Thoracic aorta (tissue), 2 donors: ENCODE measurements around the gene ZPBP. TPM values are rescaled to one million over a fixed set of nuclear protein-coding genes. Genes with fewer than 3 reads are reported as not detected.
"Not testable (repeated sequence)": the region's sequence is repeated elsewhere in the genome, so short reads cannot be mapped to it uniquely, and the experiment has no call there.

Experiments used
- ATAC-seq: fragments of 150-250 bp; one replicate; pipeline ENCODE4 v1.8.0; 2017; ENCODE audit warnings: low read depth; ENCODE audit not compliant: insufficient number of reproducible peaks, low FRiP score
- DNase-seq: peaks from one replicate; pipeline ENCODE4 v3.0.0-alpha.2; 2020; ENCODE audit warnings: low spot score
- H3K27ac ChIP-seq, 2 donors: fragments of 200-600 bp; sonication (generic); 1 replicate in 1 of 2; 2 replicates in 1 of 2; pipeline ENCODE4 v1.5.1; 2016; ENCODE audit warnings: mild to moderate bottlenecking in 2 of 2, moderate library complexity in 2 of 2
- H3K27me3 ChIP-seq: fragments of 200-600 bp; sonication (generic); replicated peaks from 2 replicates; pipeline ENCODE4 v1.6.0; 2016; ENCODE audit warnings: mild to moderate bottlenecking; ENCODE audit not compliant: insufficient read depth
- H3K36me3 ChIP-seq: fragments of 200-600 bp; sonication (generic); one replicate; pipeline ENCODE4 v1.5.1; 2016
- H3K4me1 ChIP-seq, 2 donors: fragments of 200-600 bp; sonication (generic); 1 replicate in 1 of 2; 2 replicates in 1 of 2; pipeline versions ENCODE4 v1.5.1 to v1.6.0; 2016; ENCODE audit warnings: low read depth in 2 of 2, mild to moderate bottlenecking in 1 of 2; ENCODE audit not compliant: control insufficient read depth in 1 of 2
- H3K4me3 ChIP-seq: fragments of 200-600 bp; sonication (generic); 2 replicates; pipeline ENCODE4 v1.5.1; 2016; ENCODE audit warnings: mild to moderate bottlenecking
- H3K9me3 ChIP-seq: fragments of 200-600 bp; sonication (generic); 2 replicates; pipeline ENCODE4 v1.5.1; 2016
- total RNA-seq, 2 donors: library from RNA; depleted of rRNA; stranded (reverse); fragments of >200 nt; gene quantifications; one replicate each; pipeline versions ENCODE4 v1.1.0 to v1.2.3, GENCODE V29; 2016
- TF ChIP-seq, protein P1 (sequence below): fragments of 200-600 bp; sonication (generic); IDR thresholded peaks from one replicate; pipeline ENCODE4 v1.5.1; 2019; ENCODE audit warnings: antibody characterized with exemption

ZPBP gene
- total RNA-seq, 2 donors from 2014 or later, result not detected

DNA sequence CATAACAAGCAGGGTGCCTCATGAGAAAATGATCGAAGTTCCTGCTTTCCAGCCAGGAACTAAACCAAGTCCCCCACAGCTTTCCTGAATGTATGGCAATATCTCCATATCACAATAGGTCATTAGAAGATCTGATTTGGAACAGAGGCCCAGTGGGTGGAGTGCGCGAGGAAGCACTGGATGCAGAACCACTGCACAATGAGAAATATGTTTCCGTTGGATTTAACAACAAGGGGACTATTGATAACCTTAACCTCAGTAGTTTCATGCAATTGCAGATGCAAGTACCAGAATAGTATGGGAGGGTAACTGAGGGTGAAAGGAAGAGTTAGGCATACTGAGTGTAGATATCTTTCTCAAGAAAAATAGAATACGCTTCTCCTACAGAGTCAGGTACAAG, 45.3 kb downstream of the ZPBP start:
- Histone ChIP-seq H3K27ac (no peak overlapping the region), H3K9me3 (no peaks in the 10 kb centered on the region), H3K27me3 (no peaks in the 10 kb centered on the region), H3K4me1 (no peaks in the 10 kb centered on the region), H3K4me3 (no peak overlapping the region), H3K36me3 (no peaks in the 10 kb centered on the region)
- DNase-seq (no peak), ATAC-seq (no peak)
- TF ChIP-seq, protein P1, sequence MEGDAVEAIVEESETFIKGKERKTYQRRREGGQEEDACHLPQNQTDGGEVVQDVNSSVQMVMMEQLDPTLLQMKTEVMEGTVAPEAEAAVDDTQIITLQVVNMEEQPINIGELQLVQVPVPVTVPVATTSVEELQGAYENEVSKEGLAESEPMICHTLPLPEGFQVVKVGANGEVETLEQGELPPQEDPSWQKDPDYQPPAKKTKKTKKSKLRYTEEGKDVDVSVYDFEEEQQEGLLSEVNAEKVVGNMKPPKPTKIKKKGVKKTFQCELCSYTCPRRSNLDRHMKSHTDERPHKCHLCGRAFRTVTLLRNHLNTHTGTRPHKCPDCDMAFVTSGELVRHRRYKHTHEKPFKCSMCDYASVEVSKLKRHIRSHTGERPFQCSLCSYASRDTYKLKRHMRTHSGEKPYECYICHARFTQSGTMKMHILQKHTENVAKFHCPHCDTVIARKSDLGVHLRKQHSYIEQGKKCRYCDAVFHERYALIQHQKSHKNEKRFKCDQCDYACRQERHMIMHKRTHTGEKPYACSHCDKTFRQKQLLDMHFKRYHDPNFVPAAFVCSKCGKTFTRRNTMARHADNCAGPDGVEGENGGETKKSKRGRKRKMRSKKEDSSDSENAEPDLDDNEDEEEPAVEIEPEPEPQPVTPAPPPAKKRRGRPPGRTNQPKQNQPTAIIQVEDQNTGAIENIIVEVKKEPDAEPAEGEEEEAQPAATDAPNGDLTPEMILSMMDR, result no peak

DNA sequence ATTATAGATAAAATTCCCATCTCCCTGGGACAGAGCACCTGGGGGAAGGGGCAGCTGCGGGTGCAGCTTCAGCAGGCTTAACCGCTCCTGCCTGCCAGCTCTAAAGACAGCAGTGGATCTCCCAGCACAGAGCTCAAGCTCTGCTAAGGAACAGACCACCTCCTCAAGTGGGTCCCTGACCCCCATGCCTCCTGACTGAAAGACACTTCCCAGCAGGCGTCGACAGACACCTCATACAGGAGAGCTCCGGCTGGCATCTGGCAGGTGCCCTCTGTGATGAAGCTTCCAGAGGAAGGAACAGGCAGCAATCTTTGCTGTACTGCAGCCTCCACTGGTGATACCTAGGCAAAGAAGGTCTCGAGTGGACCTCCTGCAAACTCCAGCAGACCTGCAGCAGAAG, 51.9 kb downstream of the ZPBP start:
- not testable (repeated sequence) for H3K27me3 ChIP-seq, H3K9me3 ChIP-seq, ATAC-seq, H3K27ac ChIP-seq, H3K4me3 ChIP-seq, DNase-seq, H3K4me1 ChIP-seq, H3K36me3 ChIP-seq

DNA sequence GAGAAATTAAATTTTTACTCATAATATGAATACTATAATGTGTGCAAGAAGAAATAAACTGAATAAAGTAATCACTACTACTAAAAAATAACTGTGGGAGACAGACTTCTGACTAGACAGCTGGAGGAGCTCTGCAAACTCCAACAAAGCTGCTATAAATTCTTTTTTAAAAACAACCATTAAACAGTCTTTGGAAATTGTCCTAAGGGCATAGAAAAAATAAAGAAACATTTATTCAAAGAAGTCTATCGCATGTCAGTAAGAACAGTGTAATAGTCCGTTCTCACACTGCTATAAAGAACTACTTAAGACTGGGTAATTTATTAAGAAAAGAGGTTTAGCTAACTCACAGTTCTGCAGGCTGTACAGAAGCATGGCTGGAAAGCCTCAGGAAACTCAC, 56.0 kb downstream of the ZPBP start:
- Histone ChIP-seq H3K9me3 (no peaks in the 10 kb centered on the region), H3K4me3 (no peak overlapping the region), H3K27me3 (no peaks in the 10 kb centered on the region), H3K36me3 (no peaks in the 10 kb centered on the region), H3K27ac (no peak overlapping the region), H3K4me1 (no peaks in the 10 kb centered on the region)
- no peak for ATAC-seq
- DNase-seq, result no peak
- TF ChIP-seq, protein P1, result no peak

DNA sequence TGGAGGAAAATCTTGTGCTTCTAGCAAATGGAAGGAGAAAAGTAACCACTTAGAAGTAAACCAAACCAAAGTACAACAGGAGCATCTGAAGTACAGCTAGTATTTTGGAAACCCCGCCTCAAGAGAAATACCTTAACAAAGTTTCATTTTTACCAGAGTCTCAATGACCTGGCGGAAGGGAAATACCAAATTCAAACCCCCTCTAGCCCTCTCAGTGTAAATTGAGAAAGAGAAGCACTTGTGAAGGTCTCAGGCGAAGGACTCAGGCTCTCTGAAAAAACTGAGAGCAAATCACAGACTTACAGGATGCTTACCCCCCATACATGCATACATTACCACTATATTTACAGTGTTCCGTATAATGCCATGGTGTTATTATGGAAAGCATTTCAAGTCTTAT, 70.1 kb downstream of the ZPBP start:
- no peaks in the 10 kb centered on the region for H3K36me3 ChIP-seq
- H3K27me3 ChIP-seq, result no peaks in the 10 kb centered on the region
- H3K27ac ChIP-seq, result no peak overlapping the region
- H3K4me3 ChIP-seq, result no peak overlapping the region
- H3K4me1 ChIP-seq, result no peaks in the 10 kb centered on the region
- H3K9me3 ChIP-seq, result no peaks in the 10 kb centered on the region
- ATAC-seq (no peak), DNase-seq (no peak)
- TF ChIP-seq, protein P1, result no peak

DNA sequence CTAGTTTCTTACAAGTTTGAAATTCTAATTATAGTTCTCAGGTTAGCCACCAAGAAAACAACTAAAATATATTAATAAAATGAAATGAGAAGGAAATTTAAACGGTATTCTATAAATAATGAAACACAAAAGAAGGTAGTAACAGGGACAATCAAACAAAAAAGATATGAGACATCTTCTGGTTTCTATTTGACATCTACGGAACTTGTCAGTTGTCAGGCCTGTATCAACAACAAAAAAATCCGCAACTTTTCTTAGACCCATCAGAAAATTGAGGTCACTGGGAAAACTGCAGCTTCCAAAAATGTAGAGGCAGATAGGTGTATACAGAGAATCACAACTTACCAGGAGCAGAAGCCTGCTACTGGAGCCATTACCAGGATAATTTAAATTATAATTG, 70.6 kb downstream of the ZPBP start:
- no peaks in the 10 kb centered on the region for H3K27me3 ChIP-seq
- DNase-seq (no peak), ATAC-seq (no peak)
- H3K27ac ChIP-seq, result no peak overlapping the region
- TF ChIP-seq, protein P1, result no peak
- no peaks in the 10 kb centered on the region for H3K36me3 ChIP-seq
- H3K9me3 ChIP-seq, result no peaks in the 10 kb centered on the region
- no peaks in the 10 kb centered on the region for H3K4me1 ChIP-seq
- H3K4me3 ChIP-seq, result no peak overlapping the region

DNA sequence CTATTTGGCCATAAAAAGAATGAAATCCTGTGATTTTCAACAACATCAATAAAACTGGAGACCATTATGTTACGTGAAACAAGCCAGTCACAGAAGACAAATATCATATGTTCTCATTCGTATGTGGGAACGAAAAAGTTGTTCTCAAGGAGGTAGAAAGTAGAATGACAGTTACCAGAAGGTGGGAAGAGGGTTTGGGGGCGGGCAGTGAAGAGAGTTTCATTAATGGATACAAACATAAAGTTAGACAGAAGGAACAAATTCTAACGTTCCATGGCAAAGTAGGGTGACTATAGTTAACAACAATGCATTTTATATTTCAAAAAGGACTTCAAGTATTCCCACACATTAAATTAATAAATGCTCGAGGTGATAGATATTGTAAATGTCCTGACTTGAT, 97.4 kb downstream of the ZPBP start:
- H3K9me3 ChIP-seq, result no peaks in the 10 kb centered on the region
- H3K27me3 ChIP-seq, result no peaks in the 10 kb centered on the region
- DNase-seq (no peak), ATAC-seq (no peak)
- TF ChIP-seq, protein P1, result no peak
- no peak overlapping the region for H3K4me3 ChIP-seq
- no peaks in the 10 kb centered on the region for H3K4me1 ChIP-seq
- no peak overlapping the region for H3K27ac ChIP-seq
- H3K36me3 ChIP-seq, result no peaks in the 10 kb centered on the region
